NCI-H2171 (cell line): Measurements from ENCODE around the gene EXOC4.
"Not testable (repeated sequence)": the region's sequence is repeated elsewhere in the genome, so short reads cannot be mapped to it uniquely, and the experiment has no call there.

Experiments used
- DNase-seq: peaks from one replicate; lab custom pipeline; 2025; lab: John Stamatoyannopoulos, UW

Gene EXOC4

GRCh38 chr7:133625046-133625445 is 372.2 kb downstream of the EXOC4 start:
- DNase-seq, result no peak

- DNase-seq, result no peak
These were observed 376.8 kb downstream of the EXOC4 start for GRCh38 chr7:133629701-133630100.

- DNase-seq, result no peak
These were observed 380.2 kb downstream of the EXOC4 start for GRCh38 chr7:133633055-133633454.

- no peak for DNase-seq
These were observed 382.7 kb downstream of the EXOC4 start for GRCh38 chr7:133635541-133635940.

GRCh38 chr7:133638857-133639256 is 386.0 kb downstream of the EXOC4 start:
- no peak for DNase-seq

- DNase-seq, result no peak
These were observed 388.6 kb downstream of the EXOC4 start for GRCh38 chr7:133641436-133641835.

GRCh38 chr7:133642907-133643306 is 390.0 kb downstream of the EXOC4 start:
- no peak for DNase-seq

- DNase-seq, result not testable (repeated sequence)
These were observed 390.8 kb downstream of the EXOC4 start for GRCh38 chr7:133643652-133644051.

GRCh38 chr7:133645884-133646391 is 393.1 kb downstream of the EXOC4 start:
- no peak for DNase-seq

- no peak for DNase-seq
These were observed 393.8 kb downstream of the EXOC4 start for GRCh38 chr7:133646472-133647315.

- DNase-seq, result no peak
These were observed 396.7 kb downstream of the EXOC4 start for GRCh38 chr7:133649593-133649992.

GRCh38 chr7:133650069-133650468 is 397.2 kb downstream of the EXOC4 start:
- no peak for DNase-seq

- DNase-seq, result no peak
These were observed 397.8 kb downstream of the EXOC4 start for GRCh38 chr7:133650487-133651300.

- no peak for DNase-seq
These were observed 399.7 kb downstream of the EXOC4 start for GRCh38 chr7:133652547-133652946.

GRCh38 chr7:133654547-133654946 is 401.7 kb downstream of the EXOC4 start:
- DNase-seq, result no peak

- DNase-seq, result no peak
These were observed 409.4 kb downstream of the EXOC4 start for GRCh38 chr7:133662276-133662675.

GRCh38 chr7:133662830-133663229 is 410.0 kb downstream of the EXOC4 start:
- no peak for DNase-seq

- no peak for DNase-seq
These were observed 411.6 kb downstream of the EXOC4 start for GRCh38 chr7:133664528-133664927.

GRCh38 chr7:133668296-133669060 is 415.6 kb downstream of the EXOC4 start:
- no peak for DNase-seq

GRCh38 chr7:133669061-133669455 is 416.2 kb downstream of the EXOC4 start:
- no peak for DNase-seq

- DNase-seq, result no peak
These were observed 417.4 kb downstream of the EXOC4 start for GRCh38 chr7:133670250-133670649.

GRCh38 chr7:133672866-133673265 is 420.0 kb downstream of the EXOC4 start:
- no peak for DNase-seq
